Prostate gland (tissue), 2 donors: Measurements from ENCODE around the gene PCK2. TPM values are rescaled to one million over a fixed set of nuclear protein-coding genes. Genes with fewer than 3 reads are reported as not detected.

Experiments used
- DNase-seq: peaks from one replicate; pipeline ENCODE4 v3.0.0-alpha.2; 2019; ENCODE audit warnings: low spot score
- H3K27ac ChIP-seq, 2 donors: fragments of 200-600 bp; sonication (generic); 2 replicates each; pipeline ENCODE4 v1.5.1; 2017 to 2019
- H3K27me3 ChIP-seq: fragments of 200-600 bp; sonication (generic); replicated peaks from 2 replicates; pipeline ENCODE4 v1.5.1; 2019; ENCODE audit not compliant: insufficient read depth
- H3K36me3 ChIP-seq, 2 donors: fragments of 200-600 bp; sonication (generic); 1 replicate in 1 of 2; 2 replicates in 1 of 2; pipeline versions ENCODE4 v1.5.1 to v1.8.1; 2017 to 2019
- H3K4me1 ChIP-seq: fragments of 200-600 bp; sonication (generic); replicated peaks from 2 replicates; pipeline ENCODE4 v1.5.1; 2019
- H3K4me3 ChIP-seq, 2 donors: fragments of 200-600 bp; sonication (generic); 2 replicates each; pipeline ENCODE4 v1.5.1; 2017 to 2019
- H3K9me3 ChIP-seq: fragments of 200-600 bp; sonication (generic); 2 replicates; pipeline ENCODE4 v1.5.1; 2017
- CTCF ChIP-seq, 4 experiments: fragments of 200-600 bp in 2 of 4; fragments of 450-650 bp in 2 of 4; sonication (generic) in 2 of 4; IDR thresholded peaks; 1 replicate in 3 of 4; 2 replicates in 1 of 4; pipeline ENCODE4 v1.5.1; 2016 to 2019; ENCODE audit warnings: antibody characterized with exemption in 4 of 4, mild to moderate bottlenecking in 2 of 4, moderate library complexity in 2 of 4
- POLR2A ChIP-seq: fragments of 450-650 bp; IDR thresholded peaks from one replicate; pipeline ENCODE4 v1.6.1; 2016; ENCODE audit warnings: antibody characterized with exemption, mild to moderate bottlenecking
- POLR2AphosphoS5 ChIP-seq: sonication (generic); formaldehyde crosslinking; IDR thresholded peaks from one replicate; pipeline ENCODE4 v1.6.1; 2017; ENCODE audit warnings: antibody characterized with exemption
- WGBS: methylation state at CpG from one replicate; pipeline ENCODE4 v1.1.5; 2018; 5-methylcytosine and 5-hydroxymethylcytosine counted together
- intact Hi-C: fragments of 100-400 bp; cut with DNase I; formaldehyde crosslinking; loops from one replicate; pipeline ENCODE4 v1.14.2; 2022
- total RNA-seq, 2 donors: library from RNA; depleted of rRNA; stranded (reverse); fragments of >200 nt; gene quantifications; one replicate each; pipeline ENCODE4 v1.1.0, GENCODE V29; 2016

PCK2 gene
- total RNA-seq, 2 donors from 2014 or later: 15.4 to 21.8 TPM

GRCh38 chr14:24072881-24073877 lies 20.9 kb upstream of the PCK2 start:
- H3K4me3 ChIP-seq: no peak overlapping the region
- TF ChIP-seq CTCF (IDR thresholded peaks at IDR 0.05): no peak
- no peak overlapping the region for H3K27ac ChIP-seq
- no peaks in the 10 kb centered on the region for H3K27me3 ChIP-seq
- WGBS: 83% methylated on average over 26 of the region's 26 CpGs
- no peaks in the 10 kb centered on the region for H3K9me3 ChIP-seq
- no peak for DNase-seq
- no peaks in the 10 kb centered on the region for H3K36me3 ChIP-seq
- H3K4me1 ChIP-seq: no peaks in the 10 kb centered on the region
- intact Hi-C loops: no loop called here

GRCh38 chr14:24074625-24075484 lies 19.3 kb upstream of the PCK2 start:
- 82% methylated on average over 11 of the region's 11 CpGs for WGBS
- no peak overlapping the region for H3K27ac ChIP-seq
- intact Hi-C loops: no loop called here
- no peaks in the 10 kb centered on the region for H3K36me3 ChIP-seq
- no peak for DNase-seq
- H3K27me3 ChIP-seq: no peaks in the 10 kb centered on the region
- no peaks in the 10 kb centered on the region for H3K4me1 ChIP-seq
- no peaks in the 10 kb centered on the region for H3K9me3 ChIP-seq
- TF ChIP-seq POLR2A (no peak), POLR2AphosphoS5 (no peak), CTCF (IDR thresholded peaks at IDR 0.05) (no peak)
- no peak overlapping the region for H3K4me3 ChIP-seq

- Histone ChIP-seq H3K9me3 (no peaks in the 10 kb centered on the region), H3K36me3 (no peaks in the 10 kb centered on the region), H3K27ac (no peak overlapping the region), H3K27me3 (no peaks in the 10 kb centered on the region), H3K4me1 (peaks cover 2% of the 10 kb centered on the region), H3K4me3 (no peak overlapping the region)
- WGBS: 69% methylated on average over 11 of the region's 11 CpGs
- intact Hi-C loops: no loop called here
- no peak for DNase-seq
- TF ChIP-seq POLR2A: no peak
Observed at GRCh38 chr14:24075485-24076301, 18.4 kb upstream of the PCK2 start.

GRCh38 chr14:24076302-24076601 lies 17.9 kb upstream of the PCK2 start:
- Histone ChIP-seq H3K27ac (no peak overlapping the region), H3K4me1 (peaks cover 4% of the 10 kb centered on the region), H3K27me3 (no peaks in the 10 kb centered on the region), H3K4me3 (no peak overlapping the region), H3K36me3 (no peaks in the 10 kb centered on the region), H3K9me3 (no peaks in the 10 kb centered on the region)
- TF ChIP-seq POLR2A: no peak
- no peak for DNase-seq
- intact Hi-C loops: no loop called here
- 82% methylated on average over 10 of the region's 10 CpGs for WGBS

GRCh38 chr14:24077086-24077485 lies 17.0 kb upstream of the PCK2 start:
- H3K9me3 ChIP-seq: no peaks in the 10 kb centered on the region
- no peak for DNase-seq
- no peak overlapping the region for H3K27ac ChIP-seq
- TF ChIP-seq POLR2A (no peak), POLR2AphosphoS5 (no peak), CTCF (IDR thresholded peaks at IDR 0.05) (no peak)
- no peaks in the 10 kb centered on the region for H3K36me3 ChIP-seq
- peaks cover 4% of the 10 kb centered on the region for H3K4me1 ChIP-seq
- 94% methylated on average over 23 of the region's 23 CpGs for WGBS
- intact Hi-C loops: no loop called here
- H3K4me3 ChIP-seq: no peak overlapping the region
- no peaks in the 10 kb centered on the region for H3K27me3 ChIP-seq
